GM23338 (cell line): ENCODE results near the gene VPS16.

Experiments
- CREB1 ChIP-seq: fragments of 250-450 bp; sonication (Bioruptor Pico); IDR thresholded peaks from 2 replicates; pipeline ENCODE4 v1.5.0; 2020; ENCODE audit warnings: low read depth, mild to moderate bottlenecking, moderate library complexity
- CTCF ChIP-seq, 2 experiments: fragments of 200-600 bp in 1 of 2; sonication (generic) in 1 of 2; conservative IDR thresholded peaks; 2 replicates each; pipeline versions ENCODE4 v1.5.1 to v1.6.1; 2016 to 2017; ENCODE audit warnings: antibody characterized with exemption in 2 of 2, low read depth in 2 of 2, mild to moderate bottlenecking in 2 of 2, moderate library complexity in 1 of 2
- POLR2AphosphoS5 ChIP-seq: IDR thresholded peaks from 2 replicates; pipeline ENCODE4 v1.6.1; 2016; ENCODE audit warnings: antibody characterized with exemption, low read depth

- TF ChIP-seq POLR2AphosphoS5 = no peak
- TF ChIP-seq CREB1 (CRISPR knock-in tag) = no peak
- TF ChIP-seq CTCF (conservative IDR thresholded peaks at IDR 0.05; ENCODE audit: low read depth in 2 of 2) = no peak
Measured at GRCh38 chr20:2837221-2837960, 3.2 kb upstream of the VPS16 start.
